NCI-H82 treated with DMSO at 0.1 percent for 48 hours (cell line): ENCODE data around the gene NCR1.
"Not testable (repeated sequence)": the region's sequence is repeated elsewhere in the genome, so short reads cannot be mapped to it uniquely, and the experiment has no call there.

Experiments
- DNase-seq: peaks from one replicate; lab custom pipeline; 2025; ENCODE audit not compliant: unreplicated experiment; lab: John Stamatoyannopoulos, UW

NCR1 gene, protein sequence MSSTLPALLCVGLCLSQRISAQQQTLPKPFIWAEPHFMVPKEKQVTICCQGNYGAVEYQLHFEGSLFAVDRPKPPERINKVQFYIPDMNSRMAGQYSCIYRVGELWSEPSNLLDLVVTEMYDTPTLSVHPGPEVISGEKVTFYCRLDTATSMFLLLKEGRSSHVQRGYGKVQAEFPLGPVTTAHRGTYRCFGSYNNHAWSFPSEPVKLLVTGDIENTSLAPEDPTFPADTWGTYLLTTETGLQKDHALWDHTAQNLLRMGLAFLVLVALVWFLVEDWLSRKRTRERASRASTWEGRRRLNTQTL

GRCh38 chr19:54905803-54906511 lies at the start of gene NCR1:
TSS of gene NCR1 (plus strand) at chr19:54906148. CDS start at chr19:54906188, 40 bp downstream.
- DNase-seq = no peak

DNA sequence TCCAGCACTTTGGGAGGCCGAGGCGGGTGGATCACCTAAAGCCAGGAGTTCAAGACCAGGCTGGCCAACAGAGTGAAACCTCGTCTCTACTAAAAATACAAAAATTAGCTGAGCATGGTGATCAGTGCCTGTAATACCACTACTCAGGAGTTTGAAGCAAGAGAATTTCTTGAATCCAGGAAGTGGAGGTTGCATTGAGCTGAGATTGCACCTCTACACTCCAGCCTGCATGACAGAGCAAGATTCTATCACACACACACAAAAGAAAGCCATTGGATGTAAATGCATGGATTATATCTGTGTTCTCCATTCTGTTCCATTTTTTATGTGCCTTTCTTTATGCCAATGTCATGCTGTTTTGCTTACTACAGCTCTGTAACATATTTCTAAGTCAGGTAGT lies 47.5 kb upstream of the NCR1 start:
- DNase-seq = not testable (repeated sequence)

DNA sequence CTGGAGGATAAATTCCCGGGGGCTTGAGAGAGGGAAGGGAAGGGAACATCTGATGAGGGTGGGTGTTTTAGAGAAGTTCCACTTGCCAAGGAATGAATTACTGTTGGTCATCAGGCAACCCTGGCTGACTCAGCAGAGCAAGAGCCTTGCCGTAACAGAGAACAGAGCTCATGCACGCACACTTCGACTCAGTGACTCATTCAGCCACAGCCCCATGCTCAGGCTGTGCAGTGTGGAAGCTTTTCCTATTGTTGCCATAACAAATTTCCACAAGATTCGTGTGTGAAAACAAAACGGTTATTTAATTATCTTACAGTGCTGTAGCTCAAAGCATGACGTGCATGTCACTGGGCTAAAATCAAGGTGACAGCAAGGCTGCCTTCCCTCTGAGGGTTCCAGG lies 46.5 kb upstream of the NCR1 start:
- DNase-seq = not testable (repeated sequence)

GRCh38 chr19:54863459-54863858 lies 42.5 kb upstream of the NCR1 start:
- DNase-seq = not testable (repeated sequence)

DNA sequence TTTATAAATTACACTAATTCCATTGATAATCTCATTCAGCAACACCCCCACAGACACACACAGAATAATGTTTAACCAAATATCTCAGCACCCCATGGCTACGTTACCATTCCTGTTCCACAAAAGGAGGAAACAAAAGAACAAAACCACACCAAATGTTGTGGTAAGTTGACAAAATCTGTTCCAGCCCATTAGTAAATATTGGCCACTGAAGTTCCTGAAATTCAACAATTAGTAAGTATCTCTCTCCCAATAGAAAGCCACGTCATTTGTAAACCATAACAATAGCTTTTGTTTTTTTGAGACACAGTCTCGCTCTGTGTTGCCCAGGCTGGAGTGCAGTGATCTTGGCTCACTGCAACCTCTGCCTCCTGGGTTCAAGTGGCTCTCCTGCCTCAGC lies 34.3 kb upstream of the NCR1 start:
- no peak for DNase-seq

DNA sequence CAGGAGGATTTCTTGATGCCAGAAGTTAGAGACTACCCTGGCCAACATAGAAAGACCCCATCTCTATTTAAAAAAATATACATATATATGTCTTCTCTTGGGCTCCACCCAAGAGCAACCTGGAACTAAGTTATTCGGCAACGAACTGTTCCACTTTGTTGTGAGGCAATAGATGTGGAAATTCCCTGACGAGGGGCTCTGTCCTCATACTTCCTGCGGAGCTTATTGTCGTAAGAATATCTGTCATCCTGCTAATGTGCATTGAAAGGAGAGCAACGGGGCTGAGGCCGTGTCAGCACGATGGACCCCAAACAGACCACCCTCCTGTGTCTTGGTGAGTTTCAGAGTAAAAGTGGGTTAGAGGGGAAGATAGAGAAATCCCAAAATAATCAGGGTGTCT lies 32.0 kb upstream of the NCR1 start, which contains the start of gene FCAR:
Gene FCAR (plus strand): TSS at position 246 of the 400 bp plus-strand sequence. CDS start 55 bp downstream, at position 301.
- DNase-seq = no peak

GRCh38 chr19:54875506-54875905 lies 30.4 kb upstream of the NCR1 start:
- DNase-seq = no peak

DNA sequence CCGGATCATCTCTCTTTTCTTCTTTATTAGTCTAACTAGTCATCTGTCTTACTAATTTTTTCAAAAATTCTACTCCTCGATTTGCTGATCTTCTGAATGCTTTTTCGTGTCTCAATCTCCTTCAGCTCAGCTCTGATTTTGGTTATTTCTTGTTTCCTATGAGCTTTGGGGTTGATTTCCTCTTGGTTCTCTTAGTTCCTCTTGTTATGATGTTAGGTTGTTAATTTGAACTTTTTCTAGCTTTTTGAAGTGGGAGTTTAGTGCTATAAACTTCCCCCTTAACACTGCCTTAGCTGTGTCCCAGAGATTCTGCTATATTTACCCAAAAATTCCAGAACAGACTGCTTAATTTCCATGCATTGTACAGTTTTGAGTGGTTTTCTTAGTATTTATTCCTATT lies 28.5 kb upstream of the NCR1 start:
- no peak for DNase-seq

GRCh38 chr19:54881884-54882283 lies 24.1 kb upstream of the NCR1 start:
- DNase-seq = no peak

GRCh38 chr19:54882758-54883157 lies 23.2 kb upstream of the NCR1 start:
- no peak for DNase-seq

GRCh38 chr19:54883228-54883627 lies 22.7 kb upstream of the NCR1 start:
- no peak for DNase-seq

DNA sequence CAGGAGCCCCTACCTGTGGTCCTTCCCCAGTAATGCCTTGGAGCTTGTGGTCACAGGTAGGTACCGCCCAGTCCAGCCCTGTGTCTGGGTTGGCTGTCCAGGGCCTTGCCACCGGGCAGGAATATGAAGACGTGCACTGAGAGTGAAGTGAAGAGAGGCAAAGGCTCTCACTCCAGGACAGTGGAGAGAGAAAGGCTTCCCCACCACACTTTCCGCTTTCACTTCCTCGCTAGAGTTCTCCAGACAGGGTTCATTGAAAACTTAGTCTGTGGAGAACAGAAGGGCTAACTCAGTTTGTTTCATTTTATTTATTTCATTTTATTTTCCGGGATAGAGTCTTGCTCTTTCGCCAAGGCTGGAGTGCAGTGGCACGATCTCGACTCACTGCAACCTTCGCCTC lies 17.7 kb upstream of the NCR1 start:
- no peak for DNase-seq

DNA sequence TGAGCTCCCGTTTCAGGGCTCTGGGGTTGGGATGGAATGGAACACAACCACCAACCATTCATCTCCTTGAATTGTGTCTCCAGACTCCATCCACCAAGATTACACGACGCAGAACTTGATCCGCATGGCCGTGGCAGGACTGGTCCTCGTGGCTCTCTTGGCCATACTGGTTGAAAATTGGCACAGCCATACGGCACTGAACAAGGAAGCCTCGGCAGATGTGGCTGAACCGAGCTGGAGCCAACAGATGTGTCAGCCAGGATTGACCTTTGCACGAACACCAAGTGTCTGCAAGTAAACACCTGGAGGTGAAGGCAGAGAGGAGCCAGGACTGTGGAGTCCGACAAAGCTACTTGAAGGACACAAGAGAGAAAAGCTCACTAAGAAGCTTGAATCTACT lies 16.4 kb upstream of the NCR1 start:
- DNase-seq = no peak

DNA sequence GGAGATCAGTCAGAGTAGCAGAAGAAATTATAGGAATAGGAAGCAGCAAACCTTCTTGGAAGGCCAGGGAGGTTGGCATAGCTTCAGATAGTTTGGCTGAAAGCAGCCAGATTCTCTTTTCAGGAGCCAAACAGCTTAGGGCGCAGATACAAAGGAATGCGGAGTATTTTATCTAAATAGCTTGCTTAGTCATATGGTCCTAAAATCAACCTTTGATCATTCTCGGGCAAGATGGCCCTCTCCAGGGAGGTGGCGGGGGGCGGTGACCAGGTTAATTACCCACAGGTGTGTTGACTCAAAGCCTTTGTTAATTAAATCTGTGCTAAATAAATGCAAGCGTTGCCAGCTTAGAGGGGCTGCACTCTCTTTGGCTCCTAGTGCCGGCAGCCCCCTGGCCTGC lies 12.5 kb upstream of the NCR1 start:
- no peak for DNase-seq

DNA sequence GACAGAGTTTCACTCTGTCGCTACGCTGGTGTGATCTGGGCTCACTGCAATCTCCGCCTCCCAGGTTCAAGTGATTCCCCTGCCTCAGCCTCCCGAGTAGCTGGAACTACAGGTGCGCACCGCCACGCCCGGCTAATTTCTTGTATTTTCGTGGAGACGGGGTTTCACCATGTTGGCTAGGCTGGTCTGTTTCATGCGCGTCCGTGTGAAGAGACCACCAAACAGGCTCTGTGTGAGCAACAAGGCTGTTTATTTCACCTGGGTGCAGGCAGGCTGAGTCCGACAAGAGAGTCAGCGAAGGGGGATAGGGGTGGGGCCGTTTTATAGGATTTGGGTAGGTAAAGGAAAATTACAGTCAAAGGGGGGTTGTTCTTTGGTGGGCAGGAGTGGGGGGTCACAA lies 11.8 kb upstream of the NCR1 start:
- DNase-seq = not testable (repeated sequence)

DNA sequence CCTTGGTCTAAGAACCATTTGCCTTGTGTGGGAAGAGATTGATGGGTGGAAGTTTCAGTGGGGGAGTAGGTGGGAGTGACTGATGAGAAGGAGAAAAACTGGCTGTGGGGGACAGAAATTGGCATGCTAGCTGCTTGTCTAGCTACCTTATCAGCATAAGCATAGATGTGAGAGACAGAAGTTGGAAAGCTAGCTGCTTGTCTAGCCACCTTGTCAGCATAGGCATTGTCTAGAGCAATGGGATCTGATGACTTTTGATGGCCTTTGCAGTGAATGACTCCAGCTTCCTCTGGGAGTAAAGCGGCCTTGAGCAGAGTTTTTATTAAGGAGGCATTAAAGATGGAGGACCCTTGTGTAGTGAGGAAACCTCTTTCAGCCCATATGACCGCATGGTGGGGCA lies 9.9 kb upstream of the NCR1 start:
- no peak for DNase-seq

GRCh38 chr19:54898685-54899084 lies 7.3 kb upstream of the NCR1 start:
- DNase-seq = not testable (repeated sequence)

- not testable (repeated sequence) for DNase-seq
Measured at GRCh38 chr19:54899646-54900045, 6.3 kb upstream of the NCR1 start.

GRCh38 chr19:54901153-54901552 lies 4.8 kb upstream of the NCR1 start:
- not testable (repeated sequence) for DNase-seq

DNA sequence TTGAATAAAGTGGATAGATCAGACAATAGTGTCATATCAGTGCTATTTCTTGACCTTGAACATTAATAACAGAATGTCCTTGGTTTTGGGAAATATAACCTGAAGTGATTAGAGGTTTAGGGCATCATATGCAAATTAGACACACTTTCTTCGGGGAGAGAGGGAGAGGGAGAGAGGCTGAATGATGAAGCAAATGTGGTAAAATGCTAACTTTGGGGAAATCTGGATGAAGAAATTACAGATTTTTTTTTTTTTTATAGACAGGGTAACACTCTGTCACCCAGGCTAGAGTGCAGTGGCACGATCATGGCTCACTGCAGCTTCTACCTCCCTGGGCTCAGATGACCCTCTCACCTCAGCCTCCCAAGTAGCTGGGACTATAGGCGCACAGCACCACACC lies 3.9 kb upstream of the NCR1 start:
- no peak for DNase-seq

DNA sequence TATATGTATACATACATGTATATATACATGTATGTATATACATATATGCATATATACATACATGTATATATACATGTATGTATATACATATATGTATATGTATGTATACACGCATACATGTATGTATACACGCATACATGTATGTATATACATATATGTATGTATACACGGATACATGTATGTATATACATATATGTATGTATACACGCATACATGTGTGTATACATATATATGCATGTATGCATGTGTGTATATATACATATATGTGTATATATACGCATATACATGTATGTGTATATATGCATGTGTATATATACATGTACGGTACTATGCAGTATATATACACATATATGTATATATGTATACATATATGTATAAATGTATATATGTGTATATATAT lies 2.6 kb upstream of the NCR1 start:
- no peak for DNase-seq

DNA sequence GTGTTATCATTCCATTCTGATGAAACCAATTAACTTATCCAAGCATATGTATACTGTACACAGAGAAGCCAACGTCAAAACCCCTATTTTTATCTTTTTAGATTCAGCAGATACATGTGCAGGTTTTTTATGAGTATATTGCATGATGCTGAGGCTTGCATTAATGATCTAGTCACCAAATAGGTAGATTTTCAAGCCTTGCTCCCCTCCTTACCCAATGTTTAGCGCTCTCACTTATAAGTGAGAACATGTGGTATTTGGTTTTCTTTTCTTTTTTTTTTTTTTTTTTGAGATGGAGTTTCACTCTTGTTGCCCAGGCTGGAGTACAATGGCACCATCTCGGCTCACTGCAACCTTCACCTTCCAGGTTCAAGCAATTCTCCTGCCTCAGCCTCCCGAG lies 1.7 kb upstream of the NCR1 start:
- not testable (repeated sequence) for DNase-seq

DNA sequence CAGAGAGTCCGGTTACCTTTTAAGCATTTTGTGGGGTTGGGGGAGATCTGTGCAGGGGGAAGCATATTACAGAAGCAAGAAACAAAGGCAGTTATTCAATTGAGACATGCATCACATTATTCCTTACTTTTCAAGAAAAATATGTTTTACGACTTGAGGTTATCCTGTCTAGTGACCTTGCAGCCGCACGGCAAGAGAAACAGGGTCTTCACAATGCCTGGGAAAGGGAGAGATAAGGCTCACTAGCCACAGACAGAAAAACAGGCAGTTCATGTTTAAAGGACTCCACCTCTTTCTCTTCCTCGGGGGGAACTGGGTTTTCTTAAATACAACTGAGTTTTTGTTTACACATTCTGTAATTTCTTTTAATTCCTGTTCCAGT lies 536 bp upstream of the NCR1 start:
- DNase-seq = no peak
